ENCODE measurements around the gene WBP2. TPM values are rescaled to one million over a fixed set of nuclear protein-coding genes. Genes with fewer than 3 reads are reported as not detected.

WBP2 gene
- total and polyA plus RNA-seq, 2 of the 8 experiments (the other 6 are each of a cell fraction or from before 2014, with no cell fraction given) = 48.2 to 71.2 TPM

- CTCF ChIA-PET (ENCODE audit: partially characterized antibody) = interaction anchor here (0.8 to 51.3 kb wide), 16 partner anchors 8 to 516 kb away, joined by 3 to 885 read pairs (median 4); partner anchors contain the start of genes CDK3, MRPL38, TRIM47 and WBP2
- no peak within 1 kb of the TSS for H2BK15ac ChIP-seq (ENCODE audit: low read length)
- peaks cover 8% of the 10 kb centered on the region for H3K23me2 ChIP-seq (ENCODE audit: low read depth, low read length)
- H2BK120ac ChIP-seq (replicated peaks; ENCODE audit: low read depth, low read length) = no peak within 1 kb of the TSS
- H3K79me2 ChIP-seq (ENCODE audit: control insufficient read depth in 1 of 2, insufficient read depth in 2 of 2, low read length in 2 of 2) = peaks cover 0 to 18% of the 10 kb centered on the region in 2 experiments; a peak in 1 of 4 replicates
- peak within 1 kb of the TSS; percentile 97 for H3K18ac ChIP-seq (ENCODE audit: extremely low read depth, low read length)
- peaks cover 4 to 25% (median 13%) of the 10 kb centered on the region in 4 experiments for H3K4me1 ChIP-seq (replicated peaks in 1 of 4; ENCODE audit: control insufficient read depth in 3 of 4, insufficient read depth in 4 of 4, low read length in 3 of 4)
- WGBS, 2 experiments (ENCODE audit: extremely low coverage in 1 of 2, insufficient coverage in 1 of 2, insufficient read length in 1 of 2, insufficient replicate concordance in 2 of 2, low coverage in 1 of 2, low lambda C conversion rate in 2 of 2, missing lambda C conversion rate in 1 of 2) = 1% methylated on average over 62 of the region's 102 CpGs; no CpG with 5 or more reads in 1 of the 2 experiments
- peak within 1 kb of the TSS; percentile 73 for H4K5ac ChIP-seq (ENCODE audit: insufficient read length, low read depth, low read length)
- peak within 1 kb of the TSS; percentile 59; the same call in 1 of the 2 replicates for H3K27ac ChIP-seq (ENCODE audit: low read depth, low read length)
- H3K36me3 ChIP-seq (ENCODE audit: control insufficient read depth in 2 of 4, insufficient read depth in 4 of 4, low read length in 3 of 4) = peaks cover 5 to 36% (median 24%) of the 10 kb centered on the region in 4 experiments; a peak in 7 of 8 replicates
- no peaks in the 10 kb centered on the region for H3K9me3 ChIP-seq (ENCODE audit: insufficient read depth in 2 of 2, low read depth in 1 of 2, low read length in 1 of 2)
- H3K79me1 ChIP-seq (ENCODE audit: low read depth, low read length) = peaks cover 3% of the 10 kb centered on the region; the same call in 1 of the 2 replicates
- peak within 1 kb of the TSS; percentile 89 for H4K91ac ChIP-seq (replicated peaks; ENCODE audit: insufficient read length, low read length)
- FAIRE-seq (no peak), DNase-seq (ENCODE audit: low read depth in 1 of 2, low spot score in 2 of 2) (peak in 1 of 2 experiments; percentile 92)
- peaks cover 2 to 11% of the 10 kb centered on the region in 2 experiments for H4K20me1 ChIP-seq (replicated peaks in 1 of 2; ENCODE audit: control insufficient read depth in 1 of 2, insufficient read depth in 2 of 2, low read length in 2 of 2)
- peak within 1 kb of the TSS; percentile 68; the same call in 1 of the 2 replicates for H2BK12ac ChIP-seq (ENCODE audit: low read depth, low read length)
- peak within 1 kb of the TSS; percentile 98 for H4K8ac ChIP-seq (ENCODE audit: extremely low read depth, insufficient read depth, low read length)
- H2BK20ac ChIP-seq (ENCODE audit: low read length) = no peak within 1 kb of the TSS
- peak within 1 kb of the TSS; percentile 58 to 96 (median 80) for H3K4me3 ChIP-seq (ENCODE audit: extremely low read depth in 1 of 4, insufficient read depth in 2 of 4, low read depth in 3 of 4, low read length in 4 of 4)
- H2BK5ac ChIP-seq (ENCODE audit: low read depth, low read length) = peak within 1 kb of the TSS; percentile 85; the same call in 1 of the 2 replicates
- no peak within 1 kb of the TSS for H3K14ac ChIP-seq (ENCODE audit: insufficient read length)
- peak within 1 kb of the TSS; percentile 88 to 95 for H3K4me2 ChIP-seq (ENCODE audit: insufficient read depth in 1 of 2, low read depth in 2 of 2, low read length in 2 of 2)
- H2AFZ ChIP-seq (ENCODE audit: low read length) = no peak within 1 kb of the TSS
- peak within 1 kb of the TSS; percentile 77 to 91 (median 88) for H3K9ac ChIP-seq (replicated peaks in 1 of 4; ENCODE audit: extremely low read depth in 1 of 4, low read depth in 3 of 4, low read length in 3 of 4)
- peak within 1 kb of the TSS; percentile 92 for H3K56ac ChIP-seq (replicated peaks; ENCODE audit: insufficient read length, low read depth, low read length)
- H3K4ac ChIP-seq (replicated peaks; ENCODE audit: insufficient read length, low read depth, low read length) = no peak within 1 kb of the TSS
- peak within 1 kb of the TSS; percentile 88; the same call in 1 of the 2 replicates for H2AK5ac ChIP-seq (ENCODE audit: low read depth, low read length)
- H3K27me3 ChIP-seq (replicated peaks in 1 of 4; ENCODE audit: control insufficient read depth in 3 of 4, extremely low read depth in 1 of 4, insufficient read depth in 3 of 4, low read length in 3 of 4) = no peaks in the 10 kb centered on the region
- H3K23ac ChIP-seq (ENCODE audit: insufficient read length) = no peak within 1 kb of the TSS
- POLR2A ChIA-PET (ENCODE audit: partially characterized antibody) = interaction anchor here (0.6 to 12.1 kb wide), 23 partner anchors 8 to 209 kb away, joined by 3 to 143 read pairs (median 5); partner anchors contain the start of genes CDK3, FBF1, MRPL38 and TRIM47
- no peak for TF ChIP-seq EZH2 (IDR thresholded peaks at IDR 0.05; ENCODE audit: low read depth, low read length, severe bottlenecking)
- no peak for TF ChIP-seq SP4 (IDR thresholded peaks at IDR 0.05; ENCODE audit: low read length)
- TF ChIP-seq KDM5A (IDR thresholded peaks at IDR 0.05; ENCODE audit: low read length) = no peak
- no peak for TF ChIP-seq ZNF274 (IDR thresholded peaks at IDR 0.05; ENCODE audit: borderline replicate concordance, extremely low read depth, low read length)
- TF ChIP-seq NRF1 (IDR thresholded peaks at IDR 0.05; ENCODE audit: low read depth, low read length) = no peak
- TF ChIP-seq, protein P1, sequence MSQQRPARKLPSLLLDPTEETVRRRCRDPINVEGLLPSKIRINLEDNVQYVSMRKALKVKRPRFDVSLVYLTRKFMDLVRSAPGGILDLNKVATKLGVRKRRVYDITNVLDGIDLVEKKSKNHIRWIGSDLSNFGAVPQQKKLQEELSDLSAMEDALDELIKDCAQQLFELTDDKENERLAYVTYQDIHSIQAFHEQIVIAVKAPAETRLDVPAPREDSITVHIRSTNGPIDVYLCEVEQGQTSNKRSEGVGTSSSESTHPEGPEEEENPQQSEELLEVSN (IDR thresholded peaks at IDR 0.05) = no peak
- no peak for TF ChIP-seq CHD1 (IDR thresholded peaks at IDR 0.05; ENCODE audit: low read depth, low read length)
- no peak for TF ChIP-seq ATF3 (IDR thresholded peaks at IDR 0.05; ENCODE audit: insufficient read depth, low read depth, low read length)
These were observed 41.5 kb upstream of the WBP2 start, which contains the start of gene TRIM65 for GRCh38 chr17:75896415-75897159. Gene TRIM65 (minus strand): TSS chr17:75896951. CDS start chr17:75896937, 14 bp downstream.
